ENCODE measurements around the gene RRP1B.

The RRP1B gene

DNA sequence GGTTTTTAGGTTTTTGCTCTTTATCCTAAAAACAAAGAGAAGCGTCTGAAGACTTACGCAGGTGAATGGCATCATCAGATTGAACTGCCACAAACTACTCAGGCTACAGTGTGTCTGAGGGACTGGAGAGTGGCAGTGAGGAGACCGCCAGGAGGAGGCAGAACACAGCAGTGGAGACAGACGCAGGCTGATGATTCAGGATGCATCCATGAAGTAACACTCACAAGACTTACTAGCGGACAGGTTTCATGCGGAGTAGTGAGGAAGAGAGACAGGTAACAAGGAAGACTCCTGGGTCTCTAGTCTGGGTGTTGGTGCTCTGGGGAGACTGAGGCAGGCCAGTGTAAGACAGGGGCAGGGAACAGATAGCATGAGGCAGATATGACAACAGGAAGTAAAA, 5.7 kb upstream of the RRP1B start:
- H3K27me3 ChIP-seq (replicated peaks; ENCODE audit: insufficient read depth, low read length) = no peaks in the 10 kb centered on the region
- H3K79me2 ChIP-seq (ENCODE audit: low read length) = no peaks in the 10 kb centered on the region
- TF ChIP-seq EZH2phosphoT487 (IDR thresholded peaks at IDR 0.05; ENCODE audit: low read length) (no peak), EZH2 (optimal IDR thresholded peaks at IDR 0.05; ENCODE audit: low read depth, low read length) (no peak)
- no peaks in the 10 kb centered on the region for H3K9me2 ChIP-seq (replicated peaks; ENCODE audit: insufficient read depth, low read length)
- H3K4me3 ChIP-seq (ENCODE audit: low read length) = no peak overlapping the region
- H3K9me3 ChIP-seq (replicated peaks; ENCODE audit: insufficient read depth, low read length) = no peaks in the 10 kb centered on the region
- no peak overlapping the region for H2AFZ ChIP-seq (ENCODE audit: low read length)
- H4K20me1 ChIP-seq (ENCODE audit: insufficient read depth, low read length) = no peaks in the 10 kb centered on the region
- H3K36me3 ChIP-seq (replicated peaks; ENCODE audit: insufficient read depth, low read length) = no peaks in the 10 kb centered on the region
- no peak for DNase-seq
- H3F3A ChIP-seq (ENCODE audit: insufficient read depth, low read length) = 0 out of 2 replicates have a peak, but pooled peaks cover 5% of the 10 kb centered on the region
- H3K9ac ChIP-seq (ENCODE audit: low read length) = no peak overlapping the region
- H3K27ac ChIP-seq (ENCODE audit: low read length) = no peak overlapping the region
- no peaks in the 10 kb centered on the region for H3K4me1 ChIP-seq (ENCODE audit: low read length)
- H3K4me2 ChIP-seq (ENCODE audit: low read depth, low read length) = no peak overlapping the region

DNA sequence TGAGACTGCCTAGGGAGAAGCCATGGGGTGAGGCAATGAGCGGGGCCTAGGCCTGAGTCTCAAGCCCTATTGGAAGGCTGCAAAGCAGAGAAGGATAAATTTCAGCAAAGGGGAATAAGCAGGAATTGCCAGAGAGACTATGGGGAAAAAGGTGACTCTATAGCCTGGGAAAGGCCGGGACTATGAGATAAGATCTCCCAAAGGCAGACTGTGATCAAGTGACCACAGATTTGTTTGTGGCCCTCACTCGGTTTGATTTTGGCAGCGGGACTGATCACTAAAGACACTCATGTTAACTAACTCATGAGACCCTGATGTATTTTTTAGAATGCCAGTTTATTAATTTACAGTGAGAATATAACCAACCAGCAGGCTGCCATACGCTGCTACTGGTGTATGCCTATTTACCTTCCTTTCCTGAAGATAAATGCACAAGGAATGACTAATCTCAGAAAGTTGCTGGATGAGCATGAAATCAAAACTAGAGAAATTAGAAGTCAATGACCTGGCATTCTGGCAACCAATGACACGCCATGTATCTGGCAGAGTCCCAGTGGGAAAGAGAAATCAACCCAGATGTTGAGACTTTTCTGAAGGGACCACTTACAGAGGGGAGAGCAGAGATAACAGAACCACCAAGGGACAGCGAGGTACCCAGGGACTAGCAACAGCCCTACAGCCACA, 4.4 kb upstream of the RRP1B start:
- H3K9ac ChIP-seq (ENCODE audit: low read length) = no peak overlapping the region
- H3F3A ChIP-seq (ENCODE audit: insufficient read depth, low read length) = peaks cover 9% of the 10 kb centered on the region
- TF ChIP-seq EZH2 (optimal IDR thresholded peaks at IDR 0.05; ENCODE audit: low read depth, low read length) (no peak), EZH2phosphoT487 (IDR thresholded peaks at IDR 0.05; ENCODE audit: low read length) (no peak)
- TF ChIP-seq, protein P1, sequence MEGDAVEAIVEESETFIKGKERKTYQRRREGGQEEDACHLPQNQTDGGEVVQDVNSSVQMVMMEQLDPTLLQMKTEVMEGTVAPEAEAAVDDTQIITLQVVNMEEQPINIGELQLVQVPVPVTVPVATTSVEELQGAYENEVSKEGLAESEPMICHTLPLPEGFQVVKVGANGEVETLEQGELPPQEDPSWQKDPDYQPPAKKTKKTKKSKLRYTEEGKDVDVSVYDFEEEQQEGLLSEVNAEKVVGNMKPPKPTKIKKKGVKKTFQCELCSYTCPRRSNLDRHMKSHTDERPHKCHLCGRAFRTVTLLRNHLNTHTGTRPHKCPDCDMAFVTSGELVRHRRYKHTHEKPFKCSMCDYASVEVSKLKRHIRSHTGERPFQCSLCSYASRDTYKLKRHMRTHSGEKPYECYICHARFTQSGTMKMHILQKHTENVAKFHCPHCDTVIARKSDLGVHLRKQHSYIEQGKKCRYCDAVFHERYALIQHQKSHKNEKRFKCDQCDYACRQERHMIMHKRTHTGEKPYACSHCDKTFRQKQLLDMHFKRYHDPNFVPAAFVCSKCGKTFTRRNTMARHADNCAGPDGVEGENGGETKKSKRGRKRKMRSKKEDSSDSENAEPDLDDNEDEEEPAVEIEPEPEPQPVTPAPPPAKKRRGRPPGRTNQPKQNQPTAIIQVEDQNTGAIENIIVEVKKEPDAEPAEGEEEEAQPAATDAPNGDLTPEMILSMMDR (IDR thresholded peaks at IDR 0.05; ENCODE audit: low read length) = no peak
- H3K4me2 ChIP-seq (ENCODE audit: low read depth, low read length) = no peak overlapping the region
- peaks cover 5% of the 10 kb centered on the region for H3K79me2 ChIP-seq (ENCODE audit: low read length)
- H3K4me1 ChIP-seq (ENCODE audit: low read length) = peaks cover 5% of the 10 kb centered on the region
- H4K20me1 ChIP-seq (ENCODE audit: insufficient read depth, low read length) = no peaks in the 10 kb centered on the region
- no peak overlapping the region for H3K4me3 ChIP-seq (ENCODE audit: low read length)
- no peak for DNase-seq
- no peaks in the 10 kb centered on the region for H3K27me3 ChIP-seq (replicated peaks; ENCODE audit: insufficient read depth, low read length)
- H2AFZ ChIP-seq (ENCODE audit: low read length) = no peak overlapping the region
- H3K9me2 ChIP-seq (replicated peaks; ENCODE audit: insufficient read depth, low read length) = no peaks in the 10 kb centered on the region
- no peak overlapping the region for H3K27ac ChIP-seq (ENCODE audit: low read length)
- H3K36me3 ChIP-seq (replicated peaks; ENCODE audit: insufficient read depth, low read length) = no peaks in the 10 kb centered on the region
- H3K9me3 ChIP-seq (replicated peaks; ENCODE audit: insufficient read depth, low read length) = no peaks in the 10 kb centered on the region

DNA sequence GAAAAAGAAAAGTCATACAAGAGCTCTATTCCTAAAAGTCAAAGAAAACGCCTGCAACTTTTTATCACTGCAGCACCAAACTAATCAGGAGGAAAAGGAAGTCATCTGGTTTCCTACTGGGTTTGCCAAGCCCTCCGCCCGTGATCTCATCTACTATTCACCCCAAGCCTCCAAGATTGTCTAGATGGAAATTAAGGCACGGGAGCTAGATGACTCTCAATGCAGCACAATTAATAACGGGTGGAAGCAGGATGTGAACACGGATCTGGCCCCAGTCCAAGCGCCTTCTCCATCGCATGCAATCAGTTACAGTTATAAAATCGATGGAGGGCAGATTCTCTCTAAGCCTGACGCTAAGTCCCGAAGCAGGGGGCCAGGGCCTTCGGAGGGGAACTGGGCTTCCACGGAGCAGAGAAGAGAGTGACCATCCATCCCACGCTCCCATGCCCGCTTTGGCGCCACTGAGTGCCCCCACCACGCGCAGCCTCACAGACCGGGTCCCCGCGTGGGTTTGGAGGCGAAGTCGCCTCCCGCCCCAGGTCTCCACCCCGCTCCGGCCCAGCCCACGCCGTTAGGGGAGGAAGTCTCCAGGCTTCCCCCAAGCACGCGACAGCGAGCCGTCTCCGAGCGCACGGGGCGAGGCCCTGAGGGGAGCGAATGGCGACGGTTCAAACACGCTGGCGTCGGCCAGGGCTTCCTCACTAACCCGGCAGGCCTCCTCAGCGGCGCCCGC, 1.8 kb upstream of the RRP1B start:
- Histone ChIP-seq H3K4me1 (ENCODE audit: low read length) (peaks cover 18% of the 10 kb centered on the region), H3K9me3 (replicated peaks; ENCODE audit: insufficient read depth, low read length) (no peaks in the 10 kb centered on the region), H3K9me2 (replicated peaks; ENCODE audit: insufficient read depth, low read length) (no peaks in the 10 kb centered on the region), H3K27me3 (replicated peaks; ENCODE audit: insufficient read depth, low read length) (no peaks in the 10 kb centered on the region), H3K4me3 (ENCODE audit: low read length) (no peak overlapping the region), H4K20me1 (ENCODE audit: insufficient read depth, low read length) (no peaks in the 10 kb centered on the region), H3K36me3 (replicated peaks; ENCODE audit: insufficient read depth, low read length) (peaks cover 12% of the 10 kb centered on the region; the same call in 1 of the 2 replicates), H3K27ac (ENCODE audit: low read length) (no peak overlapping the region), H2AFZ (ENCODE audit: low read length) (no peak overlapping the region), H3F3A (ENCODE audit: insufficient read depth, low read length) (peaks cover 14% of the 10 kb centered on the region), H3K79me2 (ENCODE audit: low read length) (peaks cover 31% of the 10 kb centered on the region), H3K9ac (ENCODE audit: low read length) (no peak overlapping the region), H3K4me2 (ENCODE audit: low read depth, low read length) (no peak overlapping the region)
- TF ChIP-seq EZH2 (optimal IDR thresholded peaks at IDR 0.05; ENCODE audit: low read depth, low read length) (no peak), EZH2phosphoT487 (IDR thresholded peaks at IDR 0.05; ENCODE audit: low read length) (no peak)
- TF ChIP-seq, protein P1 (IDR thresholded peaks at IDR 0.05; ENCODE audit: low read length) = no peak
- DNase-seq = no peak
